ENCODE measurements around the gene BACH2.

GRCh38 chr6:90290811-90291420 lies 5.7 kb downstream of the BACH2 start:
- no peak for TF ChIP-seq CTCF (conservative IDR thresholded peaks at IDR 0.05)
- TF ChIP-seq ZFX (IDR thresholded peaks at IDR 0.05): no peak

Measured in C4-2B (cell line).